ENCODE results near the gene CREB3L1. TPM values are rescaled to one million over a fixed set of nuclear protein-coding genes. Genes with fewer than 3 reads are reported as not detected.

The CREB3L1 gene
- total RNA-seq, 2 donors from 2014 or later = not detected

DNA sequence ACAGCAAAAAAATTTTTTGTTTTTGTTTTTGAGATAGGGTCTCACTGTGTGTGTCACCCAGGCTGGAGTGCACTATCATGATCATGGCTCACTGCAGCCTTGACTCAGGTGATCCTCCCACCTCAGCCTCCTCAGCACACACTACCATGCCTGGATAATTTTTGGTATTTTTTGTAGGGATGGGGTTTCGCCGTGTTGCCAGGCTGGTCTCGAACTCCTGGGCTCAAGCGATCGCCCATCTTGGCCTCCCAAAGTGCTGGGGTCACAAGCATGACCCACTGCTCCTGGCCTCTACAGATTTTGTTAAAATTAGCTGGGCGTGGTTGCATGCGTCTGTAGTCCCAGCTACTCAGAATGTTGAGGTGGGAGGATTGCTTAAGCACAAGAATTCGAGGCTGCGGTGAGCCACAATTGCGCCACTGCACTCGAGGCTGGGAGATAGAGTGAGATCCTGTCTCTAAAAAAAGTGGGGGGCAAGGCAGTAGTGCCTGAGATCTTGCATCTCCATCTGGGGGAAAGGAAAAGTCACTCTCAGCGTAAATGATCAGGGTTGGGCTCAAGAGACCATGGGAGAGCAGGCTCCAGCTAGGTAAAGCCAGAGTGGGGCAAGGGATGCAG, 59.2 kb downstream of the CREB3L1 start:
- H3K4me1 Mint-ChIP-seq (ENCODE audit: low read depth in 2 of 2) = peaks cover 11 to 12% of the 10 kb centered on the region in 2 donors
- no peaks in the 10 kb centered on the region for H3K9me3 Mint-ChIP-seq
- H3K27me3 Mint-ChIP-seq = peaks cover 9 to 40% of the 10 kb centered on the region in 2 donors
- ATAC-seq (peak; percentile 63 to 74), DNase-seq (ENCODE audit: low spot score) (peak; percentile 72)
- H3K27ac Mint-ChIP-seq = peak overlapping the region in 1 of 2 donors; percentile 33
- peak overlapping the region; percentile 24 for H3K4me3 Mint-ChIP-seq
- no peaks in the 10 kb centered on the region for H3K36me3 Mint-ChIP-seq

DNA sequence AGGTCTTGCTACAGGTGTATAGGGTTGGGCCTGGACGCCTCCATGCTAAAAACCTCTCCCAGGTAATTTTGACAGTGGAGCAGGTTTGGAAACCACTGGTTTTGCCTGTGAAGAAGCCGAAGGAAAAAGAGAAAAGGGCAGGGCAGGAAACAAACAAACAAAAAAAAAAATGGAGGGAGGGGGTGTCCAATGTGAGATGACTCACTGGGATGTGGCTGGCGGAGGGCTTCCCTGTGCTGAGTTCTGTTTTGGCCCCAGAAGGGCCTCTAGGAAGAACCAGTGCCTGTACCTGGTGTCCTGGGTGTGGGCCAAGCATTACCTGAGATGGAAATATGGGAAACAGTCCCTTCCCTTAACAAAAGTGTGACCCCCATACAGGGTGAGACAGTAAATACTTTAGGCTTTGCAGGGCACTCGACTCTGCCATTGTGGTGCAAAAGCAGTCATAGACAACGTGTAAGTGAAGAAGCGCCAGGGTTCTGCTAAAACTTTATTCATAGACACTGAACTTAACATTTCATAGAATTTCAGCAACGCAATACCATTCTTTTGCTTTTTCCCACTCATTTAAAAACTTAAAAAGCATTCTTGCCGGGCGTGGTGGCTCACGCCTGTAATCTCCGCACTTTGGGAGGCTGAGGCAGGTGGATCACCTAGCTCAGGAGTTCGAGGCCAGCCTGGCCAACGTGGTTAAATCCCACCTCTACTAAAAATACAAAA, 60.3 kb downstream of the CREB3L1 start:
- Mint-ChIP-seq H3K27me3 (peaks cover 5 to 38% of the 10 kb centered on the region in 2 donors), H3K9me3 (no peaks in the 10 kb centered on the region), H3K4me1 (ENCODE audit: low read depth in 2 of 2) (peaks cover 9% of the 10 kb centered on the region in 2 donors), H3K4me3 (no peak overlapping the region), H3K27ac (no peak overlapping the region), H3K36me3 (no peaks in the 10 kb centered on the region)
- no peak for DNase-seq (ENCODE audit: low spot score)
- no peak for ATAC-seq

DNA sequence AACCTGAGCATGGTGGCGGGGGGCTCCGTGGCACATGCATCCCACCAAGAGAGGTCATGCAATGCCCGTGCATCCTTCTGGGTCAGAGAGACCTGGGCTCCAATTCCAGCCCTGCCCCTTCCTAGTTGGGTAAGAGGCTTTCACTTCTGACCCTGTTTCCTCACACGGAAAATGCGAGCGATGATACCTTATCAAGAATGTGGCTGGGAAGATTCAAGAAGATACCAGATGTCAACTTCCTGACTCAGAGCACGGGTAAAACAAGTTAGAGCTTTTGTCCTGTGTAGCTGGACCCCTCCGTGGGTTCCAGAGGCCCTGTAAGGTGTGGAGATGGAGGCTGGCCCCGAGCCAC, 61.1 kb downstream of the CREB3L1 start:
- Mint-ChIP-seq H3K9me3 (no peaks in the 10 kb centered on the region), H3K36me3 (no peaks in the 10 kb centered on the region), H3K27ac (no peak overlapping the region), H3K4me3 (peak overlapping the region; percentile 40), H3K4me1 (ENCODE audit: low read depth in 2 of 2) (peaks cover 9 to 10% of the 10 kb centered on the region in 2 donors), H3K27me3 (peaks cover 5 to 36% of the 10 kb centered on the region in 2 donors)
- no peak for ATAC-seq
- DNase-seq (ENCODE audit: low spot score) = no peak

DNA sequence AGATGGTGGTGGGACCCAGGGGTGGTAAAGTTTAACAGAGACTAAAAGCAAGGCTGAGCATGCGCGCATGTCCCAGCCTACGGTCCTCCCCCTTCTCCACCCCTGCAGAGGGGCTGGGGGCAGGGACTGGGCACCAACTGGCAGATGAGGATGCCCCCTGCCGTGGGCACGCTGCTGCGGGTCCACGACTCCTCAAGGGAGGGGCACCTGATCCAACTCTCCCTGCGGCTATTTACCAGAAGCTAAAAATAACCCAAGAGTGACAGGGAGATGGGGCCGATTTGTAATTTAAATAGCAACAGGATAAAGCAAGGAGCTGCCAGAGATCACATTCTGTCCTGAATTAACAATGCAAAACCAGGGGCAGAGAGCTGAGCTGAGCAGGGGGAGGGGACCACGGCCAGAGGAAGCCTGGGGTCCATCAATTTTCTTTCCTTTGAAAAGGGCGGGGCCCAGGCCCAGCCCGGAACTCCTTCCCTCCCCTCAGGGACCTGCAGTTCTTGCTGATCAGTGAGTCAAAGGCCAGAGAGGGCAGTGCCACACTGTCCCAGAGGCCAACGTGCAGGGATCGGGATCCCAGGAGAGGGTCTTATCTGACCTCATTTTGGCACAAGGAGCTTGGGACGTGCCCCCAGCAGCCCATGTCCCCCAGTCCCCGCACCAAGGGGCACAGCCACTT, 61.7 kb downstream of the CREB3L1 start:
- Mint-ChIP-seq H3K27ac (no peak overlapping the region), H3K4me3 (peak overlapping the region; percentile 40), H3K4me1 (ENCODE audit: low read depth in 2 of 2) (peaks cover 9 to 14% of the 10 kb centered on the region in 2 donors), H3K36me3 (no peaks in the 10 kb centered on the region), H3K9me3 (no peaks in the 10 kb centered on the region), H3K27me3 (peaks cover 5 to 39% of the 10 kb centered on the region in 2 donors)
- ATAC-seq (no peak), DNase-seq (ENCODE audit: low spot score) (no peak)

DNA sequence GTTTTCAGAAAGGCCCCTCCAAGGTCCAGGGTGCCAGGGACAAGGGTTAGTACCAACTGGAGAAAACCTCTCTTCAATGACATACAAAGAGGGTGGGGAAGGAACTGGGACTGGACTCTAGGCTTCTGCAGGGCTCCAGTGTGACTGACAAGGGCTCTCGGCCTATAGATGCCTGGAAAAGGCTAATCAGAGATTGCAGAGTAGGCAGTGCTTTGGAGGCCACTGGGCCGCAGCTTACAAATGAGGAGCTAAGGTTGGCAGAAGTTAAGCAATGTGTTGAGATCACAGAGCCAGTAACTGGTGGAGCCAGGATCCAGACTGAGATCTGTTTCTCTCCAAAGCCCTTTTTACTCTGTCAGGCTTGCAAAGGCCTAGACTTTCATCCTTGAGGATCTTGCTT, 62.4 kb downstream of the CREB3L1 start:
- H3K27ac Mint-ChIP-seq = no peak overlapping the region
- peaks cover 4 to 33% of the 10 kb centered on the region in 2 donors for H3K27me3 Mint-ChIP-seq
- H3K4me1 Mint-ChIP-seq (ENCODE audit: low read depth in 2 of 2) = peaks cover 11 to 15% of the 10 kb centered on the region in 2 donors
- DNase-seq (ENCODE audit: low spot score) = no peak
- ATAC-seq = no peak
- H3K9me3 Mint-ChIP-seq = no peaks in the 10 kb centered on the region
- H3K36me3 Mint-ChIP-seq = no peaks in the 10 kb centered on the region
- no peak overlapping the region for H3K4me3 Mint-ChIP-seq

DNA sequence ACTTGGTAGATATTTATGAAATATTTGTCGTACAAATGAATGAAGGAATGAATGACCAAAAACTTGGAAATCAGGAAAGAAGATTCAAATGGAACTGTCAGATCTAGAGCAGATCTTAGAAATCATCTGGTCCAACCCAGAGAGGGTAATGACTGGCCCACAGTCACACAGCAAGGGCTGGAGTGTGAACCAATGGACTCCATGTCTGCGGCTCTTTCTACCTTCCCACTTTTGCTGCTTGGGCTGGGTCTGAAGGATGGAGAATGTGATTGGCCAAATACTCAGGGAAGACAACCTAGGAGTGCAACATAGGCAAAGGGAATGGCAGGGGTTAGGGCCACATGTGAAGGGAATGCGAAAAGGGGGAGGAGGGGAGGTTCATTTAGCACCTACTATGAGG, 64.0 kb downstream of the CREB3L1 start:
- DNase-seq (ENCODE audit: low spot score) = no peak
- ATAC-seq = no peak
- Mint-ChIP-seq H3K36me3 (no peaks in the 10 kb centered on the region), H3K4me1 (ENCODE audit: low read depth in 2 of 2) (peaks cover 23 to 30% of the 10 kb centered on the region in 2 donors), H3K27me3 (peaks cover 0 to 29% of the 10 kb centered on the region in 2 donors), H3K9me3 (no peaks in the 10 kb centered on the region), H3K27ac (no peak overlapping the region), H3K4me3 (no peak overlapping the region)

DNA sequence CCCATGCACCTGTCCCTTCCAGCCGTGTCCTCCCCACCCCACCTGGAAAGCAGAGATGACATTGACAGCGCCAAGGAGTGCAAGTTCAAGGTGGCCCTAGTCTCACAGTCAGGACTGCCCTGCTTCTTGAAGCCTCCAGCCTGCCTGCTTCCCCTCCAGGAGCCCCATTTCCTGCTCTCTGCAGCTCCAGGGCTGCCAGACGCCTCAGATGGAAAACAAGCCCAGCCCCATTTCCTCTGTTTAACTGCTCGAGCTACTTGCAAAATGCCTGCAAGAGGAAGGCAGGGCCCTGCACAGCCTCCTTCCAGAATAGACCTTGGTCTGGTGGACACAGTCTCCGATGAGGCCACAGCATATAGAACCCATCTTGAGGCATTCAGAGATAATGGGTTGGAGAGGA, 64.8 kb downstream of the CREB3L1 start:
- Mint-ChIP-seq H3K36me3 (no peaks in the 10 kb centered on the region), H3K9me3 (no peaks in the 10 kb centered on the region), H3K4me3 (no peak overlapping the region), H3K4me1 (ENCODE audit: low read depth in 2 of 2) (peaks cover 25 to 33% of the 10 kb centered on the region in 2 donors), H3K27me3 (peaks cover 0 to 26% of the 10 kb centered on the region in 2 donors), H3K27ac (no peak overlapping the region)
- ATAC-seq = no peak
- DNase-seq (ENCODE audit: low spot score) = no peak

DNA sequence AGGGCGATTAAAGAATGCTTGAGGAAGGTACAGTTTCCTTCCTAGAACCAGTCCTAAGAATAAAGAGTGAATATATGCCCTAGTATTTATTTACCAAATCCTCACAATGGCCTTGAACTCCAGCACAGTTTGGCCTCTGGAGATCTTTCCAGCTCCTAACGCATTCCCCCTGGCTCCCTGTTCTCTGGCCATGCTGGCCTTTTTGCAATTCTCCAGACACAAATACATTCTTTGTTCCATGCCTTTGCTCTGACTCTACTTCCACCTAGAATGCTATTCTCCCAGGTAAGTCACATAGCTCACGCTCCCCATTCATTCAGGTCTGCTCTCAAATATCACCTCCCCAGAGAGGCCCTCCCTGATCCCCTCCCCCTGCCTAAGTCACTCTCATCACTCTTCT, 66.1 kb downstream of the CREB3L1 start:
- H3K9me3 Mint-ChIP-seq = no peaks in the 10 kb centered on the region
- peaks cover 0 to 20% of the 10 kb centered on the region in 2 donors for H3K27me3 Mint-ChIP-seq
- peaks cover 29 to 35% of the 10 kb centered on the region in 2 donors for H3K4me1 Mint-ChIP-seq (ENCODE audit: low read depth in 2 of 2)
- peak overlapping the region in 1 of 2 donors; percentile 35 for H3K27ac Mint-ChIP-seq
- no peak for DNase-seq (ENCODE audit: low spot score)
- no peak overlapping the region for H3K4me3 Mint-ChIP-seq
- no peaks in the 10 kb centered on the region for H3K36me3 Mint-ChIP-seq
- no peak for ATAC-seq

DNA sequence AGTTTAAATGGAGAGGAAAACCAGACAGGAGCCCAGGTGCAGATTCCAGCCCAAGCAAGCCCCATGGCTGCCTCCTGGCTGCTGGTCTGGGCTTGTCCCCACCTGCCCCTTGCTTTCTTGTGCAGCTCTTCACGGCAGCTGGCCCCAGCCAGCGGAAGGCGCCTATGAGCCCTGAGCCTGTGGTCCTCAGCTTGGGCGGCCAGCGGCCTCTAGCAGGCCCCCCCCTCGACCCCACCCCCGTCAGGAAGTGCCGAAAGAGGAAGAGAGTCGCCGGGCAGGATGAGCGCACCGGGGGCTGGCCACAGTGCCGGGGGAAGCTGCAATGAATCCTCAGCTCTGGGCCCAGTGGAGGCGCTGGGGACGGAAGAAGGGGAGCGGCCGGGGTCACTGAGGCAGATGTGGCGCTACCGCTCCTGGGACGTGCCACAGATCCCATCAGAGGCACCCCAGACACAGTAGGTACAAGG, 67.7 kb downstream of the CREB3L1 start:
- Mint-ChIP-seq H3K4me1 (ENCODE audit: low read depth in 2 of 2) (peaks cover 44 to 47% of the 10 kb centered on the region in 2 donors), H3K27ac (peak overlapping the region; percentile 65 to 72), H3K9me3 (no peaks in the 10 kb centered on the region), H3K36me3 (no peaks in the 10 kb centered on the region), H3K27me3 (peaks cover 0 to 15% of the 10 kb centered on the region in 2 donors), H3K4me3 (peak overlapping the region; percentile 92)
- ATAC-seq (no peak), DNase-seq (ENCODE audit: low spot score) (no peak)

DNA sequence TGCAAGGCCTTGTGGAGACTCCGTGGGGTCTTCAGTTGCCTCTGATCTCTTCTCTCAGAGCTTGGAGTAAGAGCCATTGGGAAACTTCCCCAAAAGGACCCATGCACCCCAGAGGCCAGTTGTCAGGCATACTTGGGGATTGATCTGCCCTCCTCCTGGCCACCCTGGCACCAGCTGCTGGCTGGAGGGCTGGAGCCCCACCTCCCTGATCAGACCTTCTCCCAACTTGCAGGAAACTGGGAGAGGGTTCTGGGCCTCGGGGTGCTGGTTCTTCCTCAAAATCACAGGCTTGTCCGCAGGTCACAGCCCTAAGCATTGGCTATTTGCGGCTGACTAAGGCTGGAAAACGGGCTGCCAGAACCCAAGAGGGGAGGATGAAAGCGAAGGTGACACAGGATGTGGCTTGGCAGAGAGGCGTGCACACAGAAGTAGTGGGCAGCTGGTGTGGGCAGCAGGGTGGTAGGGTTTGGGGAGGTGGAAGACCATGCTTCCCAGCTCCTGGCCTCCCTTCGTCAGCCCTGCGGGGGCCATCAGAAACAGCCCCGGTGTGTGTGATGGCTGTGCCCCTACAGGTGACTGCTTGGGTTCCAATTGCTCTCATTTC, 68.5 kb downstream of the CREB3L1 start:
- Mint-ChIP-seq H3K4me1 (ENCODE audit: low read depth in 2 of 2) (peaks cover 44 to 47% of the 10 kb centered on the region in 2 donors), H3K36me3 (no peaks in the 10 kb centered on the region), H3K27me3 (peaks cover 0 to 14% of the 10 kb centered on the region in 2 donors), H3K4me3 (peak overlapping the region; percentile 92), H3K27ac (peak overlapping the region; percentile 65 to 72), H3K9me3 (no peaks in the 10 kb centered on the region)
- ATAC-seq = no peak
- no peak for DNase-seq (ENCODE audit: low spot score)

DNA sequence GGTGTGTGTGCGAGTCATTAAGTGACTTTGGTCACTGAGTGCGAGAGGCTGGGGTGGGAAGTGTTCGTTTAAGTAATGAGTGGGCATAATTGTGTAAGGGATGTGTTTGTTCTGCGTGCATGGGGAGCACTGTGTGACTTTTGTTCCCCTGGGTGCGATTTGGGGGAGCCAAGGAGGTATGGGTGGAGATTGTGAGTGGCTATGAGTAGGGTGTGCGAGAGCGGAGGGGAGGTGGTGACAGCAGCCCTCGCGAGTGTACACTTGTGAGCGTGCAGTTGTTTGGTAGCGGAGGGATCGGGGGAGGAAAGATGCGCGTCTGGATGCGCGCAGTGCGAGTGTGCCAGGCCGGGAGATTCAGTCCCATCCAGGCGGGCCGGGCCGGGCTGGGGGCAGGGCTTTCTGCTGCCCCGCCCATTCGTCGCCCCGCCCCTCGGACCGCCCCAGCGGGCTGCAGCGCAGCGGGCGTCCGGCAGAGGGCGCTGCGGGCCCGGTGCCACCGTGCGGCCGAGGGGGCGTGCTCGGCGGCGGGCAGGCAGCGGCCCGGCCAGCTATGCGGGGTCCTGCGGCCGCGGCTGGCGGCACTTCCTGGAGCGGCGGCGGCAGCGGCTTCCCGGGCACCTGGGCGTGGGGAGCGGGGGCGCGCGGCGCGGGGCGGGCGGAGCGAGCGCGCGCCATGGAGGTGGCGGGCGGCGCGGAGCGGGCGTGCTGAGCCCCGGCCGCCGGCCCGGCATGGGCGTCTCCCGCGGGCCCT, 69.6 kb downstream of the CREB3L1 start, which contains the start of gene DGKZ:
Gene DGKZ (plus strand): TSS at position 578 of the 751 bp plus-strand sequence. CDS start 197 bp downstream, outside the sequence.
- Mint-ChIP-seq H3K27ac (peak within 1 kb of the TSS; percentile 89 to 95), H3K4me1 (ENCODE audit: low read depth in 2 of 2) (peaks cover 52 to 53% of the 10 kb centered on the region in 2 donors), H3K4me3 (peak within 1 kb of the TSS; percentile 96), H3K36me3 (no peaks in the 10 kb centered on the region), H3K9me3 (no peaks in the 10 kb centered on the region), H3K27me3 (peaks cover 0 to 7% of the 10 kb centered on the region in 2 donors)
- DNase-seq (ENCODE audit: low spot score) = peak; percentile 93
- peak; percentile 87 to 92 for ATAC-seq

DNA sequence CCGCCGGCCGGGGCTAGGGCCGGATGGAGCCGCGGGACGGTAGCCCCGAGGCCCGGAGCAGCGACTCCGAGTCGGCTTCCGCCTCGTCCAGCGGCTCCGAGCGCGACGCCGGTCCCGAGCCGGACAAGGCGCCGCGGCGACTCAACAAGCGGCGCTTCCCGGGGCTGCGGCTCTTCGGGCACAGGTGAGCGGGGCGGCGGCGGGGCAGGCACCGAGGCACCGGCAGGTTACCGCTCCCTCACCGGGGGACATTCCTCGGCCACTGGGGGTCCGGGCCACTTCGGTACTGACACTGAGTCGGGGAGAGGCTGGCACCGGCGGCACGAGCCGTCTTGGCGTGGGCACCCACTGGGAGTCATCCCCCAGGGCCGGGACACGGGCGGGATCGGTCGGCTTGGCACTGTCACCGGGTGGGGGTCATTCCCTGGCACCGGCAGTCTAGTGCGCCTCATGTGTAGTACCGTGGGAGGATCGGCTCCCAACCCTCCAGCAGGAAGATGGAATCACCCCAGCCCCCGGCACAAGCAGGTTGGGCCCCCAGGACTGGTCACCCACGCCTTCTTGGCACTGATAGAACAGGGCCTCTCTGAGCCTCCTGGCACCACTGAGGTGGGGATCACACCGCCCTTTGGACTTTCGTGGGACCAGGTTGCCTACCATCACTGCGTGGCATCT, 70.3 kb downstream of the CREB3L1 start:
- no peaks in the 10 kb centered on the region for H3K9me3 Mint-ChIP-seq
- ATAC-seq = no peak
- no peak for DNase-seq (ENCODE audit: low spot score)
- peaks cover 0 to 7% of the 10 kb centered on the region in 2 donors for H3K27me3 Mint-ChIP-seq
- peak overlapping the region; percentile 96 for H3K4me3 Mint-ChIP-seq
- peaks cover 55 to 56% of the 10 kb centered on the region in 2 donors for H3K4me1 Mint-ChIP-seq (ENCODE audit: low read depth in 2 of 2)
- H3K36me3 Mint-ChIP-seq = no peaks in the 10 kb centered on the region
- peak overlapping the region; percentile 89 to 95 for H3K27ac Mint-ChIP-seq
